Activated CD4-positive, alpha-beta T cell treated with anti-CD3 and anti-CD28 coated beads, Interleukin-2, amount 10 ng/mL, durations not matched to agents 24 days and 14 days (primary cell): ENCODE measurements around the gene MAL. TPM values are rescaled to one million over a fixed set of nuclear protein-coding genes. Genes with fewer than 3 reads are reported as not detected.
A peak's percentile ranks its signal among the peaks of the same experiment; 100 is the strongest.

ENCODE experiments used
- DNase-seq: peaks from one replicate; pipeline ENCODE4 v3.0.0; 2022
- H3K27ac Mint-ChIP-seq: one replicate; pipeline ENCODE4 v1.8.0; 2022; ENCODE audit warnings: mild to moderate bottlenecking, mixed read lengths
- H3K27me3 Mint-ChIP-seq: one replicate; pipeline ENCODE4 v1.8.0; 2022; ENCODE audit warnings: mixed read lengths
- H3K36me3 Mint-ChIP-seq: one replicate; pipeline ENCODE4 v1.8.0; 2022; ENCODE audit warnings: low read depth, mild to moderate bottlenecking, mixed read lengths
- H3K4me1 Mint-ChIP-seq: one replicate; pipeline ENCODE4 v1.8.0; 2021; ENCODE audit warnings: mixed read lengths
- H3K4me3 Mint-ChIP-seq: one replicate; pipeline ENCODE4 v1.8.0; 2022; ENCODE audit warnings: mild to moderate bottlenecking, moderate library complexity, mixed read lengths
- H3K9me3 Mint-ChIP-seq: one replicate; pipeline ENCODE4 v1.8.0; 2021; ENCODE audit warnings: mixed read lengths
- intact Hi-C: fragments of 100-400 bp; cut with micrococcal nuclease; formaldehyde crosslinking; loops from one replicate; pipeline ENCODE4 v1.15.1; 2023
- total RNA-seq: library from RNA; stranded (reverse); gene quantifications from 2 replicates; pipeline ENCODE4 v1.2.3, GENCODE V29; 2022

Gene MAL
- total RNA-seq, 1 donor from 2014 or later = 167 TPM

DNA sequence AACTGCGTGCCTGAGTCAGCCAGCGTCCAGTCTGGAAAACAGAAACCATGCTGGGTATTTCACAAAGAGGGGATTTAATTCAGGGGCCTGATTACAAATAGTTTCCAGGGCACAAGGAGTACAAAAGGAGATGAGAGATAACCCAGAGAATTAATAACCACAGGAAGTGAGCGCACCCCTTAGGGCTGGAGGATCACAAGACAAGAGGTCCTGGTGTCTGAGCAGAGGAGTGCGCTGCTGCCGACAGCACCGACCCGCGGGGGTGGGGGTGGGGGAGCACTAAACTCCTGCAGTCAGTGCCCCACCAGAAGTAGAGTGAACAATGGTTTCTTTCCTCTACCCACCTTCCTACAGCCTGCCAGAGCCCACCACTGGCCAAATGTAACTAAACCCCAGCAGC, 20.8 kb upstream of the MAL start:
- Mint-ChIP-seq H3K36me3 (no peaks in the 10 kb centered on the region), H3K4me1 (peaks cover 7% of the 10 kb centered on the region), H3K9me3 (no peaks in the 10 kb centered on the region), H3K4me3 (no peak overlapping the region), H3K27me3 (peaks cover 7% of the 10 kb centered on the region), H3K27ac (no peak overlapping the region)
- no peak for DNase-seq
- intact Hi-C loops = no loop called here

DNA sequence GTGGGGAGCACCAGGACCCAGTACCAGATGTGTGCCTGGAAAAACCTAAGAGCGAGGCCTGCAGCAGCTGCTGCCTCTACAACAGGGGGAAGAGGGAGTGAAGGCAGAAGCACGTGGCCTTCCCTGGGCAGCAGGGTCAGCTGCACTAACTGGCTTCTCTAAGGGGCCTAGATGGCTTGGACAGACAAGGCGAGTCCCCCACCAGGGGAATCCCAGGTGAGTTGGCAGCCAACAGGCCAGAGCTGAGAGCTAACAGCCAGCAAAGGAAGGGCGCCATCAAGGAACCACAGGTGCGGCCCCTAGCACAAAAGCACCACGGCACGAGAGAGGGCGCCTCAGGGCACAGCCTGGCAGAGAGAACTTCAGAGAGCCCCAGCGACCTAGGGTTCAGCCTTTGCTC, 19.8 kb upstream of the MAL start:
- Mint-ChIP-seq H3K4me3 (no peak overlapping the region), H3K27ac (no peak overlapping the region), H3K4me1 (peaks cover 7% of the 10 kb centered on the region), H3K9me3 (no peaks in the 10 kb centered on the region), H3K27me3 (peaks cover 4% of the 10 kb centered on the region), H3K36me3 (no peaks in the 10 kb centered on the region)
- DNase-seq = no peak
- intact Hi-C loops = no loop called here

- no peak overlapping the region for H3K27ac Mint-ChIP-seq
- H3K36me3 Mint-ChIP-seq = no peaks in the 10 kb centered on the region
- peaks cover 4% of the 10 kb centered on the region for H3K27me3 Mint-ChIP-seq
- peaks cover 7% of the 10 kb centered on the region for H3K4me1 Mint-ChIP-seq
- intact Hi-C loops = no loop called here
- no peaks in the 10 kb centered on the region for H3K9me3 Mint-ChIP-seq
- no peak overlapping the region for H3K4me3 Mint-ChIP-seq
- DNase-seq = no peak
Observed at GRCh38 chr2:95006588-95006987, 18.9 kb upstream of the MAL start.

GRCh38 chr2:95007031-95007609, 18.4 kb upstream of the MAL start:
- Mint-ChIP-seq H3K9me3 (no peaks in the 10 kb centered on the region), H3K4me3 (no peak overlapping the region), H3K4me1 (peaks cover 7% of the 10 kb centered on the region), H3K36me3 (no peaks in the 10 kb centered on the region), H3K27ac (no peak overlapping the region), H3K27me3 (peaks cover 4% of the 10 kb centered on the region)
- DNase-seq = no peak
- intact Hi-C loops = no loop called here

DNA sequence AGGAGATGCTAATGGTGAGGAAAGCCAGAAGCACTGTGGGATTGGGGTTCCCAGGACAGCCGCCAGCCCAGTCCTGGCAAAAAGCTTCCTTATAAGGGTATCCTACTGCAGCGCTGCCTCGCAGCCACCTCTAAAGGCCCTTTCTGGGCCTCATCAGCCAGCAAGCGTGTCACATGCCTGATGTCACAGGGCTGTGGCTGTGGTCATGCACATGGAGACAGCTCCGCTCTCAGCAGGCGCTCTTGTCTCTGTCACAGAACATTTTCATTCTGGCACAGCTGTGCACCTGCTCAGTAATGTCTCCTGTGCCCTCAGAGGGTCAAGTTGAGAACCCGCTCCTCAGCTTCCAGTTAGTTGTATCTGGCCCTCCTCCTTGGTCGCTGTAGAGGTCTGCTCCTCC, 17.7 kb upstream of the MAL start:
- Mint-ChIP-seq H3K36me3 (no peaks in the 10 kb centered on the region), H3K4me1 (peaks cover 9% of the 10 kb centered on the region), H3K27me3 (peaks cover 4% of the 10 kb centered on the region), H3K9me3 (no peaks in the 10 kb centered on the region), H3K27ac (no peak overlapping the region), H3K4me3 (no peak overlapping the region)
- intact Hi-C loops = no loop called here
- no peak for DNase-seq

- Mint-ChIP-seq H3K27me3 (peaks cover 4% of the 10 kb centered on the region), H3K36me3 (no peaks in the 10 kb centered on the region), H3K4me3 (no peak overlapping the region), H3K27ac (no peak overlapping the region), H3K4me1 (peaks cover 12% of the 10 kb centered on the region), H3K9me3 (no peaks in the 10 kb centered on the region)
- no peak for DNase-seq
- intact Hi-C loops = no loop called here
Observed at GRCh38 chr2:95008306-95008705, 17.2 kb upstream of the MAL start.

DNA sequence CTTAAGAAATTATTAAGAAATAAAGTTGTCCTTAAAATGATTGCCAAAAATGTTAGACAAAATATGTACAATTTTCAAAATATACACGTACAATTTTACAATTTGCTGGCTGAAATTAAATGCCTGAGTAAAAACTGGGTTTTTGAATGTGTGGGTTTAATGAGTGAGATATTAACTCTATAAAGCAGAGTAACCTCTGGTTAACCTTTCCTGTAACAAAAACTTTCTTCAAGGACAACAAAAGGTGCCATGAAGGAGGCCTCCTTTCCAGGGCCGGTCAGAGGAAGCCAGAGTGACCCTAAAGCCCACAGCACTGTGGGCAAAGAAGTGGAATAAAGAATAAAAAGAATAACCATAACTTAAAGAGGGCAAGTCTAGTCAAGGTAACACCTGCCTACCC, 16.5 kb upstream of the MAL start:
- H3K27ac Mint-ChIP-seq = no peak overlapping the region
- H3K36me3 Mint-ChIP-seq = no peaks in the 10 kb centered on the region
- peaks cover 13% of the 10 kb centered on the region for H3K4me1 Mint-ChIP-seq
- intact Hi-C loops = no loop called here
- no peak overlapping the region for H3K4me3 Mint-ChIP-seq
- DNase-seq = no peak
- peaks cover 4% of the 10 kb centered on the region for H3K27me3 Mint-ChIP-seq
- no peaks in the 10 kb centered on the region for H3K9me3 Mint-ChIP-seq

- H3K27ac Mint-ChIP-seq = no peak overlapping the region
- no peaks in the 10 kb centered on the region for H3K9me3 Mint-ChIP-seq
- H3K27me3 Mint-ChIP-seq = peaks cover 4% of the 10 kb centered on the region
- H3K4me3 Mint-ChIP-seq = no peak overlapping the region
- H3K4me1 Mint-ChIP-seq = peaks cover 9% of the 10 kb centered on the region
- DNase-seq = no peak
- intact Hi-C loops = no loop called here
- no peaks in the 10 kb centered on the region for H3K36me3 Mint-ChIP-seq
Observed at GRCh38 chr2:95009412-95009811, 16.1 kb upstream of the MAL start.

GRCh38 chr2:95010126-95010525, 15.4 kb upstream of the MAL start:
- intact Hi-C loops = no loop called here
- peaks cover 4% of the 10 kb centered on the region for H3K27me3 Mint-ChIP-seq
- no peak for DNase-seq
- H3K27ac Mint-ChIP-seq = no peak overlapping the region
- no peaks in the 10 kb centered on the region for H3K9me3 Mint-ChIP-seq
- H3K4me3 Mint-ChIP-seq = no peak overlapping the region
- H3K36me3 Mint-ChIP-seq = no peaks in the 10 kb centered on the region
- H3K4me1 Mint-ChIP-seq = peaks cover 7% of the 10 kb centered on the region

DNA sequence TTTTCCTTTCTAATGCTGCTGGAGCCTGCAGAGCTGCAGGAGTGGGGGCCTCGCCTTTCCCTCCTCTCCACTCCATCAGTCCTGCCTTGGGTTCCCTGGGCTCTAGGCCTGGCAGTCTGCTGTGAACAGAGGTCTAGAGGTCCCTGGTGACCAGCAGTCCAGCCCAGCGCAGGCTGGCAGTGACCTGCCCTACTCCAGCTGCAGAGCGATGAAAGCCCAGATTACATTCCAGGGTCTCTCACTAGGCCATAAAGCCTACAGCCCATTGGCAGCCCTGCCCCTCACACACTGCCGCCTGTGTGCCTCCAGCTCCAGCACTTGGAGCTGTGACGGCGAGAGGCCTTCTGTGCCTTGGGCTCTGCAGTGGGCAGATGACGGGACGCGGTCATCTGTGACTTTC, 14.8 kb upstream of the MAL start:
- H3K4me3 Mint-ChIP-seq = no peak overlapping the region
- H3K27ac Mint-ChIP-seq = no peak overlapping the region
- intact Hi-C loops = no loop called here
- no peaks in the 10 kb centered on the region for H3K36me3 Mint-ChIP-seq
- H3K9me3 Mint-ChIP-seq = no peaks in the 10 kb centered on the region
- peaks cover 2% of the 10 kb centered on the region for H3K27me3 Mint-ChIP-seq
- peaks cover 7% of the 10 kb centered on the region for H3K4me1 Mint-ChIP-seq
- DNase-seq = no peak

- H3K9me3 Mint-ChIP-seq = no peaks in the 10 kb centered on the region
- no peak for DNase-seq
- H3K27me3 Mint-ChIP-seq = no peaks in the 10 kb centered on the region
- H3K4me3 Mint-ChIP-seq = no peak overlapping the region
- H3K36me3 Mint-ChIP-seq = no peaks in the 10 kb centered on the region
- H3K4me1 Mint-ChIP-seq = peaks cover 7% of the 10 kb centered on the region
- intact Hi-C loops = no loop called here
- H3K27ac Mint-ChIP-seq = no peak overlapping the region
Observed at GRCh38 chr2:95012881-95013550, 12.5 kb upstream of the MAL start.

DNA sequence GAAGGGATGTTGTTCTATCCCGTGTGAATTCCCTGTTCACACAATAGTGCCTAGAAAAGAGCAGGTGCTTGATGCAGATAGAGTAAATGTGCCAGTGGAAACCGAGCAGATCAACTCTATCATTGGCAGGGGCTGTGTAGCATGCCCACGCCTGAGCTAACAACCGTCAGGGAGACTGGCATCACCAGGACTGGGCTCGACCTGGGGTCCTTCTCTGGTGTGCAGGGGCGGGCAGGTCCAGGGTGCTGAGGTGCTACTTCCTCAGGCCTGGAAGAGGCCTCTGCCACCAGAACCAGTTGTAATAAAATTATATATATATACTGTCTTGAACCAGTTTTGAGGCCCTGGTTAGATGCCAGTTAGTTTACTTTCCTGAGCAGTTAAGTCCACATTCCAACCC, 11.8 kb upstream of the MAL start:
- Mint-ChIP-seq H3K27ac (no peak overlapping the region), H3K4me1 (peaks cover 7% of the 10 kb centered on the region), H3K36me3 (no peaks in the 10 kb centered on the region), H3K27me3 (no peaks in the 10 kb centered on the region), H3K4me3 (no peak overlapping the region), H3K9me3 (no peaks in the 10 kb centered on the region)
- no peak for DNase-seq
- intact Hi-C loops = no loop called here

DNA sequence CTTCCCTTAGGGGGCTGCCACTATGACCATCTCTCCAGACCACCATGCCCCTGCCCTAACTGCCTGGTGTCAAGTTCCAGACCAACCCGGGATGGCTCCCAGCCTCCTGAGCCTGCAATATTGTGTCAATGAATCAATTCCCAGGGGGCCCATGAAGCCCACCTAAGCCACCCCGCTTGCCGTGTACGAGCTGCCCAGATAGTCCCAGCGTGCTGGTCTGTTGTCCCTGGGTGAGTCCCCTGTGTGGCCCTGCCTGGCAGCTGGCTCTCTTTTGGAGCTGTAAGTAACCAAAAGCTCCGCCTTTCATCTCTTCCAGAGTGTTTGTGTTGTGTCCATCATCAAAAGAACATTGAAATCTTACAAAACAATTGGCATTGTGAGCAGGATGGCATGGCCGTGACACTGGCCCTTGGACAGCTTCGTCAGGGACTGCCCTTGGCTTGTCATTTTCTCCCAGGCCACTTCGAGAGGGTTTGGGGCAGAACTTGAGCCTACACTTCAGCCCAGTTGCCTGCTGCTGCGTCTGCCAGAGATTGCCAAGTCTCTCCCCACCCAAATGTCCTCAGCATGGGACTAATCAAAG, 11.3 kb upstream of the MAL start:
- no peaks in the 10 kb centered on the region for H3K36me3 Mint-ChIP-seq
- no peaks in the 10 kb centered on the region for H3K27me3 Mint-ChIP-seq
- no peak overlapping the region for H3K4me3 Mint-ChIP-seq
- H3K4me1 Mint-ChIP-seq = peaks cover 7% of the 10 kb centered on the region
- intact Hi-C loops = no loop called here
- no peaks in the 10 kb centered on the region for H3K9me3 Mint-ChIP-seq
- no peak for DNase-seq
- no peak overlapping the region for H3K27ac Mint-ChIP-seq

DNA sequence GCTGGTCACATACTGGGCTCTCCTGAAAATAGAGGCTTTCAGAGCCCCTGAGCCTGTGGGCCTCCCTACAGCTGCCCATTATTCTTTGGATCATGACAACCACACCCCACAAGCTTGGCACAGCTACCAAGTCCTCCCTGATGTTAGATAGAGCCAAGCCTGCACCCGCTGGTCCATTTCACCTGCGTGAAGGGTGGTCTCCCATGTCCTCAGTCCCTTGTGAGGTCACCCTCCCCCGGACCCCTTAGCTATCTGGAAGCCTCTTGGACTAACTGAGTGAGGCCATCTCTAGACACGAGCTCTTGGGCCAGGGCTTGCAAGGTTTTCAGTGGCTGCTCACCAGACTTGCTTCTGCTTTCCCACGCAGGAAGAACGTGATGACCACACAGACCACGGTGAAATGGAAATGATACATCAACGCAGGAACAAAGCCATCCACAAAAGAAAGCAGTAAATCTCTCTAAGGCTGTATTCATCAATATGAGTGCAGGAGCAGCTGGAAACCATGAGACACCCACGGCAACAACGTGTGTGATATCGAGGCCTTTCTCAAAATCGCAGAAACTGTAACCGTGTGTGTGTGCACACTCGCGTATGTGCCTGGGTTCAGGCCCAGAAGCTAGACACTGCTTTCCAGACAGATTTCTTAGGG, 10.1 kb upstream of the MAL start:
- DNase-seq = peak; percentile 62
- Mint-ChIP-seq H3K36me3 (no peaks in the 10 kb centered on the region), H3K27me3 (no peaks in the 10 kb centered on the region), H3K4me1 (peaks cover 7% of the 10 kb centered on the region), H3K27ac (no peak overlapping the region), H3K4me3 (no peak overlapping the region), H3K9me3 (no peaks in the 10 kb centered on the region)
- intact Hi-C loops = no loop called here
